Measurements from ENCODE around the gene IRS2.
"Not testable (repeated sequence)": the region's sequence is repeated elsewhere in the genome, so short reads cannot be mapped to it uniquely, and the experiment has no call there.

The IRS2 gene

GRCh38 chr13:109755551-109755950 lies 30.8 kb downstream of the IRS2 start:
- no peak for DNase-seq

- DNase-seq: no peak
Measured at GRCh38 chr13:109751477-109751876, 34.9 kb downstream of the IRS2 start.

GRCh38 chr13:109750221-109750775 lies 36.1 kb downstream of the IRS2 start:
- no peak for DNase-seq

- DNase-seq: no peak
Measured at GRCh38 chr13:109749365-109749764, 37.0 kb downstream of the IRS2 start.

GRCh38 chr13:109748677-109749076 lies 37.7 kb downstream of the IRS2 start:
- DNase-seq: no peak

GRCh38 chr13:109747524-109747923 lies 38.9 kb downstream of the IRS2 start:
- DNase-seq: peak in 1 of 2 experiments; percentile 10

GRCh38 chr13:109746364-109746763 lies 40.0 kb downstream of the IRS2 start:
- no peak for DNase-seq

- DNase-seq: no peak
Measured at GRCh38 chr13:109745702-109746101, 40.7 kb downstream of the IRS2 start.

GRCh38 chr13:109745060-109745459 lies 41.3 kb downstream of the IRS2 start:
- no peak for DNase-seq

GRCh38 chr13:109744512-109745051 lies 41.8 kb downstream of the IRS2 start:
- DNase-seq: no peak

GRCh38 chr13:109743706-109744453 lies 42.5 kb downstream of the IRS2 start:
- DNase-seq: peak; percentile 41 to 89

GRCh38 chr13:109741966-109742365 lies 44.4 kb downstream of the IRS2 start:
- DNase-seq: no peak

- no peak for DNase-seq
Measured at GRCh38 chr13:109740721-109741120, 45.7 kb downstream of the IRS2 start.

- no peak for DNase-seq
Measured at GRCh38 chr13:109740121-109740520, 46.3 kb downstream of the IRS2 start.

GRCh38 chr13:109738298-109738746 lies 48.1 kb downstream of the IRS2 start:
- no peak for DNase-seq

- DNase-seq: peak in 1 of 2 experiments; percentile 41
Measured at GRCh38 chr13:109737606-109738005, 48.8 kb downstream of the IRS2 start.

GRCh38 chr13:109737046-109737573 lies 49.3 kb downstream of the IRS2 start:
- DNase-seq: no peak

- DNase-seq: no peak
Measured at GRCh38 chr13:109735436-109735966, 50.9 kb downstream of the IRS2 start.

GRCh38 chr13:109734002-109734785 lies 52.2 kb downstream of the IRS2 start:
- peak in 1 of 2 experiments; percentile 55 for DNase-seq

- no peak for DNase-seq
Measured at GRCh38 chr13:109733550-109733949, 52.8 kb downstream of the IRS2 start.

- DNase-seq: not testable (repeated sequence)
Measured at GRCh38 chr13:109732470-109733170, 53.8 kb downstream of the IRS2 start.

GRCh38 chr13:109730812-109731335 lies 55.5 kb downstream of the IRS2 start:
- DNase-seq: no peak
